ENCODE data around the gene OR10J5.
"Not testable (repeated sequence)": the region's sequence is repeated elsewhere in the genome, so short reads cannot be mapped to it uniquely, and the experiment has no call there.

Gene OR10J5

GRCh38 chr1:159535907-159536306 is at the start of gene OR10J5:
OR10J5 (minus strand) TSS chr1:159536007; CDS start chr1:159536007, 0 bp downstream.
- DNase-seq (ENCODE audit: low read depth) = no peak

- DNase-seq (ENCODE audit: low read depth) = no peak
These were observed 48.7 kb upstream of the OR10J5 start for GRCh38 chr1:159584536-159584935.

GRCh38 chr1:159581422-159581821 is 45.6 kb upstream of the OR10J5 start:
- DNase-seq (ENCODE audit: low read depth) = peak; percentile 94

GRCh38 chr1:159580340-159580739 is 44.5 kb upstream of the OR10J5 start:
- DNase-seq (ENCODE audit: low read depth) = no peak

- DNase-seq (ENCODE audit: low read depth) = no peak
These were observed 41.6 kb upstream of the OR10J5 start for GRCh38 chr1:159577446-159577845.

GRCh38 chr1:159562680-159563079 is 26.9 kb upstream of the OR10J5 start:
- DNase-seq (ENCODE audit: low read depth) = no peak

- DNase-seq (ENCODE audit: low read depth) = no peak
These were observed 25.7 kb upstream of the OR10J5 start for GRCh38 chr1:159561497-159561896.

GRCh38 chr1:159560599-159560998 is 24.8 kb upstream of the OR10J5 start:
- no peak for DNase-seq (ENCODE audit: low read depth)

- DNase-seq (ENCODE audit: low read depth) = no peak
These were observed 21.1 kb upstream of the OR10J5 start for GRCh38 chr1:159556931-159557369.

GRCh38 chr1:159554696-159555095 is 18.9 kb upstream of the OR10J5 start:
- peak; percentile 87 for DNase-seq (ENCODE audit: low read depth)

GRCh38 chr1:159554261-159554660 is 18.5 kb upstream of the OR10J5 start:
- peak; percentile 60 for DNase-seq (ENCODE audit: low read depth)

GRCh38 chr1:159548126-159548525 is 12.3 kb upstream of the OR10J5 start:
- DNase-seq (ENCODE audit: low read depth) = no peak

- DNase-seq (ENCODE audit: low read depth) = peak; percentile 64
These were observed 2.9 kb downstream of the OR10J5 start for GRCh38 chr1:159532922-159533321.

- not testable (repeated sequence) for DNase-seq (ENCODE audit: low read depth)
These were observed 11.0 kb downstream of the OR10J5 start for GRCh38 chr1:159524792-159525191.

GRCh38 chr1:159510229-159510541 is 25.6 kb downstream of the OR10J5 start:
- no peak for DNase-seq (ENCODE audit: low read depth)

- no peak for DNase-seq (ENCODE audit: low read depth)
These were observed 26.2 kb downstream of the OR10J5 start for GRCh38 chr1:159509440-159510228.

GRCh38 chr1:159508951-159509350 is 26.9 kb downstream of the OR10J5 start:
- no peak for DNase-seq (ENCODE audit: low read depth)

- no peak for DNase-seq (ENCODE audit: low read depth)
These were observed 30.1 kb downstream of the OR10J5 start for GRCh38 chr1:159505676-159506075.

GRCh38 chr1:159501082-159501481 is 34.7 kb downstream of the OR10J5 start:
- no peak for DNase-seq (ENCODE audit: low read depth)

- not testable (repeated sequence) for DNase-seq (ENCODE audit: low read depth)
These were observed 41.1 kb downstream of the OR10J5 start for GRCh38 chr1:159494513-159495210.

- no peak for DNase-seq (ENCODE audit: low read depth)
These were observed 42.5 kb downstream of the OR10J5 start for GRCh38 chr1:159493354-159493753.

- peak; percentile 66 for DNase-seq (ENCODE audit: low read depth)
These were observed 43.1 kb downstream of the OR10J5 start for GRCh38 chr1:159492575-159493323.

Measured in amniotic epithelial cell (primary cell).